A673 (cell line): ENCODE results near the gene TAL1. TPM values are rescaled to one million over a fixed set of nuclear protein-coding genes. Genes with fewer than 3 reads are reported as not detected.

Source experiments
- BruUV-seq: library from RNA; stranded (reverse); fragments of 400-500 nt; replicated peaks from 2 replicates; lab custom pipeline; 2021; lab: Mats Ljungman, UMichigan
- CTCF ChIA-PET: fragments of 300-600 bp; sonication (Branson Sonifier 250); formaldehyde crosslinking; loops from one replicate; lab custom pipeline; 2022; ENCODE audit warnings: antibody characterized with exemption; lab: Charles Lee
- POLR2A ChIA-PET: fragments of 300-600 bp; sonication (Branson Sonifier 250); formaldehyde crosslinking; loops from one replicate; lab custom pipeline; 2022; ENCODE audit warnings: antibody characterized with exemption; ENCODE audit not compliant: low non-redundant PET; lab: Charles Lee
- DNase-seq: peaks from one replicate; pipeline ENCODE4 v3.0.0-alpha.2; 2015; ENCODE audit warnings: low spot score
- H3K27ac ChIP-seq: fragments of 200-600 bp; sonication (generic); 2 replicates; pipeline ENCODE4 v1.5.1; 2016; ENCODE audit warnings: mixed run types, low read depth, mild to moderate bottlenecking, mixed read lengths, antibody characterized with exemption, low read length; ENCODE audit not compliant: poor library complexity, severe bottlenecking
- H3K27me3 ChIP-seq: fragments of 200-600 bp; sonication (generic); replicated peaks from 2 replicates; pipeline ENCODE4 v1.6.1; 2017; ENCODE audit warnings: mixed run types, low read depth, mild to moderate bottlenecking, mixed read lengths, antibody characterized with exemption, low read length; ENCODE audit not compliant: insufficient read depth, poor library complexity
- H3K36me3 ChIP-seq: fragments of 200-600 bp; sonication (generic); 2 replicates; pipeline ENCODE4 v1.6.1; 2016; ENCODE audit warnings: mixed run types, mild to moderate bottlenecking, mixed read lengths, antibody characterized with exemption, low read length; ENCODE audit not compliant: insufficient read depth, poor library complexity, severe bottlenecking
- H3K4me1 ChIP-seq: fragments of 200-600 bp; sonication (generic); 2 replicates; pipeline ENCODE4 v1.6.1; 2017; ENCODE audit warnings: mixed run types, mild to moderate bottlenecking, mixed read lengths, antibody characterized with exemption, low read length; ENCODE audit not compliant: insufficient read depth, poor library complexity, severe bottlenecking
- H3K4me3 ChIP-seq: fragments of 200-600 bp; sonication (generic); 2 replicates; pipeline ENCODE4 v1.5.1; 2016; ENCODE audit warnings: low read depth, mixed run types, mild to moderate bottlenecking, mixed read lengths, low read length; ENCODE audit not compliant: poor library complexity, severe bottlenecking
- H3K9me3 ChIP-seq: fragments of 200-600 bp; sonication (generic); 2 replicates; pipeline ENCODE4 v1.6.1; 2016; ENCODE audit warnings: mixed run types, low read depth, mild to moderate bottlenecking, mixed read lengths, antibody characterized with exemption, low read length; ENCODE audit not compliant: poor library complexity, severe bottlenecking
- EZH2 ChIP-seq: fragments of 200-600 bp; sonication (generic); IDR thresholded peaks from 2 replicates; pipeline ENCODE4 v1.6.1; 2017; ENCODE audit warnings: borderline replicate concordance, low read depth, mild to moderate bottlenecking, mixed read lengths, antibody characterized with exemption, low read length; ENCODE audit not compliant: poor library complexity, severe bottlenecking
- intact Hi-C: fragments of 100-400 bp; cut with micrococcal nuclease; formaldehyde crosslinking; loops from one replicate; pipeline ENCODE4 v1.10.0; 2022; ENCODE audit not compliant: unreplicated experiment
- total RNA-seq: library from RNA; stranded (reverse); gene quantifications from 2 replicates; pipeline ENCODE4 v1.2.3, GENCODE V29; 2021
- TF ChIP-seq, protein P1 (sequence below): fragments of 300-800, 200-600 bp; sonication (generic); conservative IDR thresholded peaks from 2 replicates; pipeline ENCODE4 v1.5.1; 2017; ENCODE audit warnings: low read depth, mild to moderate bottlenecking, antibody characterized with exemption, low read length, moderate library complexity, mixed read lengths

Gene TAL1
- total RNA-seq, 1 experiment from 2014 or later, result 0.11 TPM

DNA sequence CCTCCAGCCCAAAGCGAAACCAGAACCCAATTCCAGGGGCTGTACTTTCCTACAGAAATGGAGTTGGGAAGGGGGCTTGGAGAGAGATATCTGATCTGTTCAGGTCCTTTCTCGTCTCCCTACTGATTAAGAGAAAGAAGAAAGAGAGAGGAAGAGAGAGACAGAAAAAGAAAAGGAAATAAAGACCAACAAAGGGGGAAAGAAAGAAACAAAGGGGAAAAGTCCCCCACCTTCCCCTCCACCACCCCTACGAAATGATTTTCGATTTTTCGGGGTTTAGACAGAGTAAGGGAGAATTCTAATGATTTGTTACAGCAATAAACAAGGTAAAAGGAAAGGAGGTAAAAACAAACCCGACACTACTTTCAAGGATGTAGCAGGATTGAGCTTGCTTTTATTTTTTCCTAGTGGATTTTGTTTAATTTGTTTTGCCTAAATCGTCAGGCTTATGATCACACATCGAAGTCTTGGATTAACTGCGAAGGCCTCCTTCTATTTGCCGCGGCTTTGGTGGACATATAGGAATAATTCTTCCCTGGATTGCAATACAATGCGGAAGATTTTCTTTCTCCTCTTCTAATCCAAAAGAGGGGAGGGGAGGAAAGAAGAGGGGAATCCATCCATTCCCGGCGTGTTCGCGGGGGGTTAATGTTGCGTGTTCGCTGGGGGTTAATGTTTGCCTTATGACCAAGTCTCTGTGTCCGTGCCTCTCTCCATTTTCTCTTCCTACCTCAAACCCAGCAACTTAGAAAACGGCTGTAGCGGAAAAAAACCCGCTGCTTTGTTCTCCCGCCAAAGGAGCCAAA lies 1.9 kb downstream of the TAL1 start:
- ChIA-PET CTCF (interaction anchor here (0.6 kb wide), 1 partner anchor 51 kb away, joined by 5 read pairs; no protein-coding TSS in a partner anchor), POLR2A (no interaction called here)
- no peak for DNase-seq
- no peaks in the 10 kb centered on the region for H3K36me3 ChIP-seq
- intact Hi-C loops, result no loop called here
- H3K4me1 ChIP-seq, result peaks cover 8% of the 10 kb centered on the region
- H3K27me3 ChIP-seq, result peaks cover 91% of the 10 kb centered on the region
- no TSS peak for BruUV-seq
- no peak overlapping the region for H3K27ac ChIP-seq
- TF ChIP-seq, protein P1, sequence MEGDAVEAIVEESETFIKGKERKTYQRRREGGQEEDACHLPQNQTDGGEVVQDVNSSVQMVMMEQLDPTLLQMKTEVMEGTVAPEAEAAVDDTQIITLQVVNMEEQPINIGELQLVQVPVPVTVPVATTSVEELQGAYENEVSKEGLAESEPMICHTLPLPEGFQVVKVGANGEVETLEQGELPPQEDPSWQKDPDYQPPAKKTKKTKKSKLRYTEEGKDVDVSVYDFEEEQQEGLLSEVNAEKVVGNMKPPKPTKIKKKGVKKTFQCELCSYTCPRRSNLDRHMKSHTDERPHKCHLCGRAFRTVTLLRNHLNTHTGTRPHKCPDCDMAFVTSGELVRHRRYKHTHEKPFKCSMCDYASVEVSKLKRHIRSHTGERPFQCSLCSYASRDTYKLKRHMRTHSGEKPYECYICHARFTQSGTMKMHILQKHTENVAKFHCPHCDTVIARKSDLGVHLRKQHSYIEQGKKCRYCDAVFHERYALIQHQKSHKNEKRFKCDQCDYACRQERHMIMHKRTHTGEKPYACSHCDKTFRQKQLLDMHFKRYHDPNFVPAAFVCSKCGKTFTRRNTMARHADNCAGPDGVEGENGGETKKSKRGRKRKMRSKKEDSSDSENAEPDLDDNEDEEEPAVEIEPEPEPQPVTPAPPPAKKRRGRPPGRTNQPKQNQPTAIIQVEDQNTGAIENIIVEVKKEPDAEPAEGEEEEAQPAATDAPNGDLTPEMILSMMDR, result no peak
- TF ChIP-seq EZH2, result no peak
- no peak overlapping the region for H3K4me3 ChIP-seq
- H3K9me3 ChIP-seq, result no peaks in the 10 kb centered on the region

DNA sequence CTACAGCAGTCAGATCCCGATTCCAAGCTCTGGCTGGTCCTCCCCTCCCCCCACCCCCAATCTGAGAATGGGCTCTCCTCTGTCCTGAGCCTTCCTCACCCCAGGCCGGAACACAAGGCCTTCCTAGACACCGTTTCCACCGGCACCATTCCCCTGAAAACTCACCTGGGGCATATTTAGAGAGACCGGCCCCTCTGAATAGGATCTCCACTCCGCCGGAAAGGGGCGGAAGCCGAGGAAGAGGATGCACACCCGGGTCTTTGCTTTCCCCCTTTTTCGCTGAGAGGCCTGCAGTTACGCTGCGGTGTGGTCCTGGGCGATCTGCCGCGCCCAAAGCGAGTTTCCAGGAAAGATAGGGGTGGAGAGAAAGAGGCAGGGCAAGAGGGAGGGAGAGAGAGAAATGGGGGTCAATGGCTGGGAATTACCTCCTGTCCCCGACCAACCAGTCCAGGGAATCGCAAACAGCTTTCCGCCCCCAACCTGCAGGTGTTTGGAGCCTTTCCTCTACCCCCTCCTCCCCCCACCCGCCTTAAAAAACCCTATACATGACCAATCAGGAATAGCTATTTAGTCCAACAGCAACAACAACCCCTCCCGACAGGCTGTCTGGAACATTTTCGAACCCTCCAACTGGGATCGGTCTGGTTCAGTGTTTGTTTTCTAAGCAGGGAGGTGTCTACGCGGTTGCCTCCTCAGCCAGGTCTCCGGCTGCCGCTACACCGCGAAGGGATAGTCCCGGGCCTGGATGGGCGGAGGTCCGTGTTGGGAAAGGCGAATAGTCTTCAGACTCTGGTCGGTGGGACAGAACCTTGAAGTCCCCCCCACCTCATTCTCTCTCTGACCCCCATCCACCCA lies 2.8 kb downstream of the TAL1 start:
- Histone ChIP-seq H3K9me3 (no peaks in the 10 kb centered on the region), H3K27me3 (peaks cover 99% of the 10 kb centered on the region), H3K4me1 (peaks cover 8% of the 10 kb centered on the region), H3K4me3 (no peak overlapping the region), H3K27ac (no peak overlapping the region), H3K36me3 (no peaks in the 10 kb centered on the region)
- intact Hi-C loops, result no loop called here
- no peak for DNase-seq
- TF ChIP-seq, protein P1, result no peak
- TF ChIP-seq EZH2, result no peak
- POLR2A ChIA-PET, result no interaction called here
- BruUV-seq, result no TSS peak
- CTCF ChIA-PET, result interaction anchor here (0.6 kb wide), 1 partner anchor 50 kb away, joined by 5 read pairs; no protein-coding TSS in a partner anchor

DNA sequence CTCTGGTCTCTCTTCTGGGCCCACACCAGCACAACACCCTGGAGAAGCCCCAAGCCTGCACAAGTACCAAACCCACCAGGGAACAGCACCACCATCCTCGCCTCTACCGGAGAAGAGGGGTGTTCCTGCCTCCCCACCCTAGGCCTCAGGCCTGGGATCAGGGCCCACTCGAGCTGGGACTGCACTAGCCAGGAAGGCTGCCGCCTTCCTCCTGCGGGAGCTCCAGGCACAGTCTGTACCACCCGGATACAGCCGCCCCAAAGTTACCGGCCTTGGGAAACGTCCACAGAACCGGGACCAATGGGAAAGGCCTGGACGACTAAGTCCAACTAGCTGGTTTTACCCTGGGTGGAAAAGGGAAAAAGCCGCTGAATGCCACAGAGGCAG lies 3.4 kb downstream of the TAL1 start:
- Histone ChIP-seq H3K9me3 (no peaks in the 10 kb centered on the region), H3K36me3 (no peaks in the 10 kb centered on the region), H3K4me3 (no peak overlapping the region), H3K27me3 (peaks cover 99% of the 10 kb centered on the region), H3K27ac (no peak overlapping the region), H3K4me1 (peaks cover 8% of the 10 kb centered on the region)
- TF ChIP-seq, protein P1, result no peak
- TF ChIP-seq EZH2, result no peak
- intact Hi-C loops, result no loop called here
- DNase-seq, result no peak
- CTCF ChIA-PET, result no interaction called here
- no TSS peak for BruUV-seq
- POLR2A ChIA-PET, result no interaction called here
